H1 (cell line): ENCODE results near the gene RBM26. TPM values are rescaled to one million over a fixed set of nuclear protein-coding genes. Genes with fewer than 3 reads are reported as not detected.

Experiments
- CTCF ChIA-PET: fragments of 300-600 bp; sonication (Branson Sonifier 250); formaldehyde crosslinking; loops from one replicate; lab custom pipeline; 2021; ENCODE audit not compliant: partially characterized antibody; lab: Charles Lee
- POLR2A ChIA-PET: fragments of 300-600 bp; sonication (Branson Sonifier 250); formaldehyde crosslinking; loops from one replicate; lab custom pipeline; 2021; ENCODE audit warnings: inconsistent platforms; ENCODE audit not compliant: partially characterized antibody; lab: Charles Lee
- DNase-seq, 2 experiments: peaks; one replicate each; pipeline versions ENCODE4 v3.0.0 to v3.0.0-alpha.2; 2010 to 2022; ENCODE audit warnings: low spot score in 2 of 2, low read depth in 1 of 2, mixed read lengths in 1 of 2
- FAIRE-seq: peaks from 2 replicates; lab custom pipeline; 2011; peaks lifted over from hg19 to GRCh38; lab: Jason Lieb, UNC
- H2AFZ ChIP-seq: 2 replicates; pipeline ENCODE4 v1.8.1; 2012; ENCODE audit warnings: low read length, inconsistent platforms
- H2AK5ac ChIP-seq: 2 replicates; pipeline ENCODE4 v1.6.1; 2013; ENCODE audit warnings: low read depth, low read length
- H2BK120ac ChIP-seq: replicated peaks from 2 replicates; pipeline ENCODE3; 2013; ENCODE audit warnings: low read depth, low read length, inconsistent platforms
- H2BK12ac ChIP-seq: 2 replicates; pipeline ENCODE4 v1.6.1; 2013; ENCODE audit warnings: low read depth, low read length
- H2BK15ac ChIP-seq: 2 replicates; pipeline ENCODE4 v1.6.1; 2013; ENCODE audit warnings: low read length
- H2BK20ac ChIP-seq: 2 replicates; pipeline ENCODE4 v1.6.1; 2013; ENCODE audit warnings: low read length
- H2BK5ac ChIP-seq: 2 replicates; pipeline ENCODE4 v1.6.1; 2013; ENCODE audit warnings: low read depth, low read length
- H3K14ac ChIP-seq: 2 replicates; pipeline ENCODE4 v1.6.1; 2013; ENCODE audit warnings: inconsistent platforms; ENCODE audit not compliant: insufficient read length
- H3K18ac ChIP-seq: 2 replicates; pipeline ENCODE4 v1.6.1; 2013; ENCODE audit warnings: low read length; ENCODE audit errors: extremely low read depth
- H3K23ac ChIP-seq: 2 replicates; pipeline ENCODE4 v1.6.1; 2013; ENCODE audit warnings: inconsistent platforms; ENCODE audit not compliant: insufficient read length
- H3K23me2 ChIP-seq: 2 replicates; pipeline ENCODE4 v1.6.1; 2013; ENCODE audit warnings: low read depth, low read length
- H3K27ac ChIP-seq: 2 replicates; pipeline ENCODE4 v1.6.1; 2011; ENCODE audit warnings: low read depth, low read length, inconsistent platforms
- H3K27me3 ChIP-seq, 4 experiments: replicated peaks in 1 of 4; 1 replicate in 1 of 4; 2 replicates in 3 of 4; pipeline versions ENCODE4 v1.6.1 to v1.8.1; 2011 to 2013; ENCODE audit warnings: low read length in 3 of 4, mild to moderate bottlenecking in 3 of 4, inconsistent platforms in 2 of 4, mixed read lengths in 2 of 4, moderate library complexity in 1 of 4; ENCODE audit not compliant: control insufficient read depth in 3 of 4, insufficient read depth in 3 of 4; ENCODE audit errors: extremely low read depth in 1 of 4
- H3K36me3 ChIP-seq, 4 experiments: 2 replicates each; pipeline versions ENCODE4 v1.6.1 to v1.8.1; 2011 to 2013; ENCODE audit warnings: mild to moderate bottlenecking in 4 of 4, low read length in 3 of 4, moderate library complexity in 2 of 4, control low read depth in 1 of 4, inconsistent platforms in 1 of 4; ENCODE audit not compliant: insufficient read depth in 4 of 4, control insufficient read depth in 2 of 4
- H3K4ac ChIP-seq: replicated peaks from 2 replicates; pipeline ENCODE3; 2013; ENCODE audit warnings: low read length, low read depth, mixed read lengths, inconsistent platforms; ENCODE audit not compliant: insufficient read length
- H3K4me1 ChIP-seq, 4 experiments: replicated peaks in 1 of 4; 1 replicate in 1 of 4; 2 replicates in 3 of 4; pipeline versions ENCODE4 v1.6.1 to v1.8.1; 2011 to 2013; ENCODE audit warnings: low read length in 3 of 4, inconsistent platforms in 2 of 4, mixed read lengths in 1 of 4; ENCODE audit not compliant: insufficient read depth in 4 of 4, control insufficient read depth in 3 of 4
- H3K4me2 ChIP-seq, 2 experiments: 2 replicates each; pipeline versions ENCODE4 v1.6.1 to v1.8.1; 2011 to 2013; ENCODE audit warnings: low read depth in 2 of 2, low read length in 2 of 2, control low read depth in 1 of 2, inconsistent platforms in 1 of 2, mild to moderate bottlenecking in 1 of 2; ENCODE audit not compliant: insufficient read depth in 1 of 2
- H3K4me3 ChIP-seq, 4 experiments: fragments of 200-600, 300-600 bp in 1 of 4; sonication (generic), shearing (Covaris generic), sonication (Bioruptor Twin) in 1 of 4; 2 replicates each; pipeline versions ENCODE4 v1.5.1 to v1.8.1; 2011 to 2016; ENCODE audit warnings: low read length in 4 of 4, low read depth in 3 of 4, control low read depth in 2 of 4, inconsistent platforms in 2 of 4, mild to moderate bottlenecking in 2 of 4, mixed read lengths in 1 of 4, moderate library complexity in 1 of 4; ENCODE audit not compliant: insufficient read depth in 2 of 4; ENCODE audit errors: extremely low read depth in 1 of 4
- H3K56ac ChIP-seq: replicated peaks from 2 replicates; pipeline ENCODE3; 2013; ENCODE audit warnings: low read depth, mild to moderate bottlenecking, mixed read lengths, low read length, inconsistent platforms; ENCODE audit not compliant: insufficient read length
- H3K79me1 ChIP-seq: 2 replicates; pipeline ENCODE4 v1.6.1; 2013; ENCODE audit warnings: low read depth, low read length, control low read depth
- H3K79me2 ChIP-seq, 2 experiments: 2 replicates each; pipeline versions ENCODE4 v1.6.1 to v1.8.1; 2012 to 2013; ENCODE audit warnings: low read length in 2 of 2, mild to moderate bottlenecking in 2 of 2, inconsistent platforms in 1 of 2; ENCODE audit not compliant: insufficient read depth in 2 of 2, control insufficient read depth in 1 of 2
- H3K9ac ChIP-seq, 4 experiments: replicated peaks in 1 of 4; 1 replicate in 1 of 4; 2 replicates in 3 of 4; pipeline versions ENCODE4 v1.6.1 to v1.8.1; 2011 to 2013; ENCODE audit warnings: low read depth in 3 of 4, low read length in 3 of 4, control low read depth in 2 of 4, mild to moderate bottlenecking in 2 of 4, moderate library complexity in 2 of 4, inconsistent platforms in 1 of 4; ENCODE audit errors: extremely low read depth in 1 of 4
- H3K9me3 ChIP-seq, 2 experiments: 2 replicates each; pipeline versions ENCODE4 v1.6.1 to v1.8.1; 2012 to 2013; ENCODE audit warnings: mild to moderate bottlenecking in 2 of 2, moderate library complexity in 2 of 2, control low read depth in 1 of 2, inconsistent platforms in 1 of 2, low read depth in 1 of 2, low read length in 1 of 2, mixed read lengths in 1 of 2; ENCODE audit not compliant: insufficient read depth in 2 of 2
- H4K20me1 ChIP-seq, 2 experiments: replicated peaks in 1 of 2; 2 replicates each; pipeline versions ENCODE3 to v1.8.1; 2011 to 2013; ENCODE audit warnings: inconsistent platforms in 2 of 2, low read length in 2 of 2, mild to moderate bottlenecking in 1 of 2; ENCODE audit not compliant: insufficient read depth in 2 of 2, control insufficient read depth in 1 of 2
- H4K5ac ChIP-seq: 2 replicates; pipeline ENCODE4 v1.6.1; 2013; ENCODE audit warnings: low read length, low read depth, mixed read lengths, inconsistent platforms; ENCODE audit not compliant: insufficient read length
- H4K8ac ChIP-seq: 2 replicates; pipeline ENCODE4 v1.8.0; 2013; ENCODE audit warnings: mild to moderate bottlenecking, moderate library complexity, low read length, inconsistent platforms; ENCODE audit not compliant: insufficient read depth; ENCODE audit errors: extremely low read depth
- H4K91ac ChIP-seq: replicated peaks from 2 replicates; pipeline ENCODE3; 2013; ENCODE audit warnings: low read length, mixed read lengths, inconsistent platforms; ENCODE audit not compliant: insufficient read length
- KDM5A ChIP-seq: fragments of 200-600 bp; IDR thresholded peaks from 2 replicates; pipeline ENCODE4 v1.7.1; 2012; ENCODE audit warnings: mild to moderate bottlenecking, low read length, inconsistent platforms, mixed read lengths
- NANOG ChIP-seq: IDR thresholded peaks from 2 replicates; pipeline ENCODE4 v1.6.1; 2011; ENCODE audit warnings: low read length, low read depth, mild to moderate bottlenecking, inconsistent platforms; ENCODE audit not compliant: insufficient read depth, poor library complexity, severe bottlenecking
- WGBS, 2 experiments: shearing (Covaris generic) in 1 of 2; methylation state at CpG; one replicate each; pipeline versions ENCODE4 v1.1.6 to v1.1.7; 2013 to 2015; ENCODE audit warnings: low lambda C conversion rate in 2 of 2, mixed read lengths in 2 of 2, inconsistent platforms in 1 of 2, low coverage in 1 of 2, missing lambda C conversion rate in 1 of 2; ENCODE audit not compliant: insufficient replicate concordance in 2 of 2, insufficient coverage in 1 of 2, insufficient read length in 1 of 2; ENCODE audit errors: extremely low coverage in 1 of 2, missing lambda C conversion rate in 1 of 2; 5-methylcytosine and 5-hydroxymethylcytosine counted together
- polyA plus RNA-seq, 7 experiments: library from polyadenylated mRNA; depleted of rRNA in 3 of 7; stranded (reverse) in 5 of 7; unstranded in 2 of 7; fragments of >200 nt in 5 of 7; fragments of 200-250 nt in 2 of 7; gene quantifications; 1 replicate in 5 of 7; 2 replicates in 1 of 7; 4 replicates in 1 of 7; pipeline versions ENCODE4 v1.2.1 to v1.2.3, GENCODE V29; 2011 to 2013; ENCODE audit warnings: missing spikeins in 2 of 7, mixed read lengths in 2 of 7
- total RNA-seq: library from RNA; stranded (reverse); fragmentation: NEBNext Ultra II Directional; extraction: Animal tissue kit (Norgen Biotek cat#: 25700); gene quantifications from 2 replicates; pipeline ENCODE4 v1.2.1, GENCODE V29; 2021

The RBM26 gene
- total and polyA plus RNA-seq, 2 of the 8 experiments (the other 6 are each of a cell fraction or from before 2014, with no cell fraction given): 20.3 to 65.5 TPM

DNA sequence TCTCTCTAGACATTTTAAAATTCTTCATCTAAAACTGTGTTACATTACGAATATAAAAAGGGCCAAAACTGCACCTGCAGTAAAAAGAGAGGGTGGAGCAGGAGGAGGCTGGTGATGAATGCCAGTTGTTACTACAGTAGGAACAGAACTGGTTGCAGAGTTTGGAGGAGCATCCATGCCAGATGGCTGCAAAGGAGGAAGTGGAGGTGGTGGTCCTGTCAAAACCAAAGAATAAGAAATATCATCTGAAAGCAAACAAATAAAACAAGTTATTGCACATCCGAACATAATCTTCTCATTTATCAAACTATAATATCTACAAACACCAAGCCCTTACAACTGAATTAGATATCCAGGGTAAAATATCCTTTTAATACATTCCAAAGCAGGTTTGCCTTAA is 40.1 kb downstream of the RBM26 start:
- 88 to 100% methylated on average over 1 to 2 of the region's 2 CpGs for WGBS, 2 experiments
- H3K36me3 ChIP-seq: peaks cover 4 to 83% (median 40%) of the 10 kb centered on the region in 4 experiments

More for the DNA sequence above, 40.1 kb downstream of the RBM26 start:
- ChIA-PET POLR2A (no interaction called here), CTCF (no interaction called here)
- Histone ChIP-seq H2BK12ac (no peak overlapping the region), H4K20me1 (peaks cover 0 to 1% of the 10 kb centered on the region in 2 experiments), H3K23ac (no peak overlapping the region), H2AFZ (no peak overlapping the region), H3K79me1 (no peaks in the 10 kb centered on the region), H2BK20ac (no peak overlapping the region), H2BK15ac (no peak overlapping the region), H3K4ac (no peak overlapping the region), H3K4me2 (no peak overlapping the region), H3K79me2 (peaks cover 0 to 7% of the 10 kb centered on the region in 2 experiments; a peak in 1 of 4 replicates), H2BK120ac (no peak overlapping the region), H4K8ac (no peak overlapping the region), H3K27me3 (no peaks in the 10 kb centered on the region), H3K56ac (no peak overlapping the region), H2AK5ac (no peak overlapping the region), H3K9me3 (no peaks in the 10 kb centered on the region), H3K4me3 (no peak overlapping the region), H3K9ac (no peak overlapping the region), H3K4me1 (no peaks in the 10 kb centered on the region), H4K91ac (no peak overlapping the region), H2BK5ac (no peak overlapping the region), H3K23me2 (no peaks in the 10 kb centered on the region; the same call in 1 of the 2 replicates), H4K5ac (no peak overlapping the region), H3K27ac (no peak overlapping the region), H3K14ac (no peak overlapping the region), H3K18ac (no peak overlapping the region)
- TF ChIP-seq NANOG (no peak), KDM5A (no peak)
- FAIRE-seq (no peak), DNase-seq (no peak)
